ENCODE measurements around the gene MAD2L2.

MAD2L2 gene

DNA sequence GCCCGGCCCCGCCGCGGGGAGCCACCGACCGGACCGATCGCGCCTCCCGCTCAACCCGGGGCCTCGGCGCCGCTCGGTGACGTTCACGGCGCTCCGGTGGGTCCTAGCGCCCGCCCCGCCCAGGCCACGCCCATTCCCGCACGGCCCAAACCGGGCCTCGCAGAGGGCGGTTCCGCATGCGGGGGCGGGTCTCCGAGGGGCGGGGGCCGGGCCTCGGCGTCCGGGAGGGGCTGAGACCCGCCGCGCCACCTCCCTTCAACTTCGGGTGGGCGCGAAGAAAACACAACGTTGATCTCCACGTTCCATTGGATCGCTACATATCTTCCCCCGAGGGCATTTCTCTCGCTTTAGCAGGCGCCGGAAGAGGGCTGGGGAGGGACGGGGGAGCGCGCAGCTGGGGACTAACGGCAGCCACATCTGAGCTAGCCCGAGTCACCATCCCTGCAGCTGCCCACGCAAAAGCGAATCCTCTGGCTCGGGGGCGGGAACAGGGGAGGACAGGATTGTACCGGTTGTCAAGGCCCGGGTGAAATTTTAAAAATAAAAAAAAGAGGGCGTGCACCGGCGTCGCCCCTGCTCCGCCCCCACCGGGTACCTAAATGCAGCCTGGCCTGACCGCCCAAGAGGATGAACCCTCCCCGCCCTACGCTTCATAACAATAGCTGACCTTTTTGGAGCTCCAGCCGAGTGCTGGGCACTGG is at the start of gene MAD2L2:
MAD2L2 (minus strand) TSS at position 78 of the 701 bp plus-strand sequence. CDS start 547 bp downstream, outside the sequence.
- peak within 1 kb of the TSS; percentile 14 for H3K27ac ChIP-seq
- no peak for DNase-seq (ENCODE audit: low read depth, low spot score)

- DNase-seq (ENCODE audit: low read depth, low spot score), result no peak
- H3K27ac ChIP-seq, result peak overlapping the region; percentile 64
These were observed 49.5 kb upstream of the MAD2L2 start for GRCh38 chr1:11730429-11730891.

- H3K27ac ChIP-seq, result peak overlapping the region; percentile 64
- no peak for DNase-seq (ENCODE audit: low read depth, low spot score)
These were observed 48.8 kb upstream of the MAD2L2 start for GRCh38 chr1:11729498-11730428.

- no peak overlapping the region for H3K27ac ChIP-seq
- no peak for DNase-seq (ENCODE audit: low read depth, low spot score)
These were observed 48.2 kb upstream of the MAD2L2 start for GRCh38 chr1:11729155-11729497.

DNA sequence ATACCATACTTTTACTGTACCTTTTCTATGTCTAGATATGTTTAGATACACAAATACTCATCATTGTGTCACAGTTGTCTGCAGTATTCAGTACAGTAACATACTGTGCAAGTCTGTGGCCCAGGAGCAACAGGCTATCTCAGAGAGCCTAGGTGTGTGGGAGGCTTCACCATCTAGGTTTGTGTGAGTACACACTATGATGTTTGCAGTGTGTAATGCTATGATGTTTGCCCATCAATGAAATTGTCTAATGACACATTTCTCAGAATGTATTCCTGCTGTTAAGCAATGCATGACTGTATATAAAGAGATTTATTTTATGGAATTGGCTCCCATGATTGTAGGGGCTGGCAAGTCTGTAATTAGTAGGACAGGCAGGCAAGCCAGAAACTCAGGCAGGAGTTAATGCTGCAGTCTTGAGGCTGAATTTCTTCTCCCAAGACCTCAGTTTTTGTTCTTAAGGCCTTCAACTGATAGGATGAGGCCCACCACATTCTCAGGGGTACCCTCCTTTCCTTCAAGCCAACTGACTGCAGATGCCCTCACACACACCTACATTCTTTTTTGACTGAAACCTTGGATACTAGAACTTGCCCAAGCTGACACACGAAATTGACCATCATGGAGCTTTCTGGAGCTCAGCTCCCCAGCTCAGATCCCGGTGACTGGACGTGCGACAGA is 47.3 kb upstream of the MAD2L2 start:
- no peak for DNase-seq (ENCODE audit: low read depth, low spot score)
- H3K27ac ChIP-seq, result no peak overlapping the region

GRCh38 chr1:11727119-11727518 is 46.2 kb upstream of the MAD2L2 start:
- no peak overlapping the region for H3K27ac ChIP-seq
- no peak for DNase-seq (ENCODE audit: low read depth, low spot score)

- H3K27ac ChIP-seq, result no peak overlapping the region
- DNase-seq (ENCODE audit: low read depth, low spot score), result no peak
These were observed 44.7 kb upstream of the MAD2L2 start for GRCh38 chr1:11725616-11726015.

GRCh38 chr1:11722538-11722937 is 41.6 kb upstream of the MAD2L2 start:
- DNase-seq (ENCODE audit: low read depth, low spot score), result no peak
- no peak overlapping the region for H3K27ac ChIP-seq

DNA sequence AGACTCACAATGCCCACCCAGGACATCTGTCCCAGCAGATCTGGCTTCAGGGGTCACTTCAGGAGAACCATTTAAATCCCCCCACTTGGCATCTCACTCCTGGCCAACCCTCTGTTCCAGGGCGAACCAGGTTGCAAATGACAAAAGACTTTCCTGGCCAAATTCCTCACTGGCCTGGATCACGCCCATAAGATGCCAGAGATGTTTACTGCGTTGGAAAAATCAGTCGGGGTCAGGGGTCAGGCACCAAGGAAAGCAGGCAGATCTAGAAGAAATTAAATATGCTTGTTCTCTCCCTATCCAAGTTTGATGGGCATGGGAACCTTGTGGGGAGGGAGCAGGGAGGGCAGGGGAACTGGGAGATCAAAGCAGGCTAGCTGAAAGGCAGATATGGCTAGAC is 40.4 kb upstream of the MAD2L2 start:
- H3K27ac ChIP-seq, result no peak overlapping the region

DNA sequence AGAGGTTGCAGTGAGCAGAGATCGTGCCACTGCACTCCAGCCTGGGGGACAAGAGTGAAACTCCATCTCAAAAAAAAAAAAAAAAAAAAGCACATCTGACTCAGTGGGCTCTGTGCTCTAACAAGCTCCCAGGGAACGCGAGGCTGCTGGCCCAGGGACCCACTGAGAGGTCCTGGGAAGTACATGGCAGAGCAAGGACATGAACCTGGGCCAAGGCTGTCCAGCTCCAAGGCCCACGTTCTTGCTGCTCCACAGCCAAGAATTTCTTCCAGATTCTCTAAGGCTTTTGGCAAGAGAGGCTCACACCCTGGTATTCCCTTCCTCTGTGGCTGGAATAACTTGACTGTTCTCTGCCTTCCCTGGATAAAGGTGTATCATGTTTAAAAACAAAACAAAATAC is 39.6 kb upstream of the MAD2L2 start:
- no peak overlapping the region for H3K27ac ChIP-seq
- no peak for DNase-seq (ENCODE audit: low read depth, low spot score)

More for the DNA sequence above, 40.4 kb upstream of the MAD2L2 start:
- DNase-seq (ENCODE audit: low read depth, low spot score), result no peak

DNA sequence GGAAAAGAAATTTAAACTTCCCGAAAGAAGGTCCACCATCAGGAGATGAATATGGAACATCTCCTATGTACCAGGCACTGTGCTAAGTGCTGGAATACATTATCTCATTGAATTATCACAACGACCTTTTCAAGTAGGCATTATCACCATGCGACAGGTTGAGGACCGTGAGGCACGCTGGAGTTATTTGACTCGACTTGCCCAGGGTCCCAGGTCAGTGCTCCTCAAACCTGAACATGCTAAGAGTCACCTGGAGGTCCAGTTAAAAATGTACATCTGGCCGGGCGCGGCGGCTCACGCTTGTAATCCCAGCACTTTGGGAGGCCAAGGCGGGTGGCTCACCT is 39.1 kb upstream of the MAD2L2 start:
- no peak for DNase-seq (ENCODE audit: low read depth, low spot score)
- no peak overlapping the region for H3K27ac ChIP-seq

- no peak for DNase-seq (ENCODE audit: low read depth, low spot score)
- no peak overlapping the region for H3K27ac ChIP-seq
These were observed 38.5 kb upstream of the MAD2L2 start for GRCh38 chr1:11719313-11720032.

DNA sequence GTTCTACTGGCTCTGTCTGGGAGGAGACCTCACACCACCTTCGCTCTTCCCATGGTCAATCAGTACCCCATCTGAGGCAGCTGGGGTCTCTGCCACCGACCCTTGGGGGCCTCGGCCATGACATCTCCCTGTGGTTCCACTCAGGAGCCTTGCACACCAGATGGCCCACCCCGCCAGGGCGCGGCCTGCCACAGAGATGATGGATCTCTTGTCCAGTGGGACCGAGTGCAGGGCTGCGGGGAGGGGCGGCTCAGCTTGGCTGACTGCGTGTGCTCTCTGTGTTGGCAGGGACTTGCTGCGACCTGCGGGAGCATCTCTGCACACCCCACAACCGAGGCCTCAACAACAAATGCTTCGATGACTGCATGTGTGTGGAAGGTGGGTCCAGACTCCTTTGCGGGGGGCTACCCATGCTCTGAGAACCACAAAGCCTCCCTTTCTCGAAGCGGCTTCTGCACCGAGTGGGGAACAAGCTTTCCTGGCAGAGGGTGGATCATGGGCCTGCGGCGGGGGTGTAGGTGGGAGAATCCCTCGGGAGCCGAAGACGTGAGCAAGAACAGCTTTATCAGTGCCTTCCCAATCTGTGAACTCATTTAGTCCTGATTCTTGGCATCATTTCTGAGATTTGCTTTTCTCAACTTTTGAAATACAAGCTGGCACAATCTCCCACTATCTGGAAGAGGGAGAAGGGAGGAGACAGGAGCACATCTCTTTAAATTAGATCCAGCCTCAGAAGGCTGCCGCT is 34.1 kb upstream of the MAD2L2 start:
- no peak overlapping the region for H3K27ac ChIP-seq
- no peak for DNase-seq (ENCODE audit: low read depth, low spot score)

GRCh38 chr1:11713095-11713494 is 32.1 kb upstream of the MAD2L2 start:
- no peak overlapping the region for H3K27ac ChIP-seq
- no peak for DNase-seq (ENCODE audit: low read depth, low spot score)

DNA sequence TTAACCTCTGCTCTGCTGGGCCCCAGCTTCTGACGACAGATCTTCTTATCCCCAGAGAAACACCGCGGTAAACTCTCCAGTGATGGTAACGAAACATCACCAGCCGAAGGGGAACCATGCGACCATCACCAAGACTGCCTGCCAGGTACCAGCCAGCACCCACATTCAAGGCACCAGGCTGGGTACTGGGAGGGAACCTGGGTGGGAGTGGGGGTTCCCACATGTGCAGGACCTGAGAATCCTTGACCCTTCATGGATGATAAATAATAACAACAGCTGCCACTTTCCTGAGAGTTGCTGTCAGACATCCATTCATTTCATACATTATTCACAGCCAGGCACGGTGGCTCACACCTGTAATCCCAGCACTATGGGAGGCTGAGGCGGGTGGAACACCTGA is 31.3 kb upstream of the MAD2L2 start:
- H3K27ac ChIP-seq, result no peak overlapping the region
- DNase-seq (ENCODE audit: low read depth, low spot score), result no peak

DNA sequence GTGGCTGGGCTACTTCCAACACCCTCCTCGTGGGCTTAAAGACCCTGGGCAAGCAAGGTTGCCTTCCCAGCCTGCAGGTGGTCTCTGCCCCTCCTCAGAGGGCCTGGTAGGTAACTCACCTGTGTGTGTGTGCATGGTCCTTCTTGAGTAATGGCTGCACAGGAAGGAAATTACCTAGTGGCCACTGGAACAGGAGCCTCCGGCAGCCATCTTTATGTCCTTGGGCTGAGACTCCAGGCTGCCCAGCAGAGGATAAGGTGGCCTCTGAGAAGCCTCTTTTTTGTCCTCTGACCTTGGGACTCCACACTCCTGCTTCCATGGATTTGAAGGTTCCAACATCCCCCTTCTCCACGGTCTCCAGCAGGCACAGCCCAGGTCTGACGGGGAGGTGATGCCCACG is 30.5 kb upstream of the MAD2L2 start:
- no peak for DNase-seq (ENCODE audit: low read depth, low spot score)
- H3K27ac ChIP-seq, result no peak overlapping the region

DNA sequence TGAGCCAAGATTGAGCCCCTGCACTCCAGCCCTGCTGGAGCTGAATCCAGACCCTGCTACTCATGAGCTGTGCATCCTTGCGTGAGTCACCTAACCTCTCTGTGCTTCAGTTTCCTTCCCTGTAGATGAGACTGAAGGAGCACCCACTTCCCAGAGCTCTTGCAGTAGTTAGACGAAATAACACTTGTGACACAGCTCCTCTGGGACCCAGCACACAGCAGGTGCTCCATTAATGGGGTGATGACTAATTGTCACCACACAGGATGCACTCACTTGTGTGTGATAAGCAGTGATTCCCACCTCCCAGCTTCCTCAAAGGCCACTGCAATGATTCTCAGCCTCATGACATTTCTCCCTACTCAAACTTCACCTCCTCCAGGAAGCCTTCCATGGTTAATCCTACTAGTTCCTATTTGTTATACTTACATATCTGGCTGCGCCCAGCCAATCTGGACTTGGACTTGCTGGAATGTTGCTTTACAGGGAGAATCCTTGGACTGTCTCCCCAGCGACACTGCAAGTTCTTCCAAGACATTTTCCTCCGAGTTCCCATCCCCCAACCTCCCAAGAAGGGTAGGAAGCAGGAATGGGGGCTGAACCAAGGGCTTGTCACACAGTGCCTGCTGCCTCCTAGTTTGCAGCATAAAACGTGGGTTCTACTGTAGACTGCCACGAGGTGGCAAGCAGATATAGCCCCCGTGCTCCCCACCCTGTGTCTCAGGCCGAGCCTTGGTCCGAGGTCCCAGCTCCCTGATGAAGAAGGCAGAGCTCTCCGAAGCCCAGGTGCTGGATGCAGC is 27.8 kb upstream of the MAD2L2 start:
- DNase-seq (ENCODE audit: low read depth, low spot score), result no peak
- H3K27ac ChIP-seq, result no peak overlapping the region

GRCh38 chr1:11707621-11708276 is 26.8 kb upstream of the MAD2L2 start:
- DNase-seq (ENCODE audit: low read depth, low spot score), result no peak
- H3K27ac ChIP-seq, result no peak overlapping the region

All from epithelial cell of prostate (primary cell).